DMS53 (cell line): ENCODE results near the gene CREB5.

ENCODE experiments used
- DNase-seq: peaks from one replicate; lab custom pipeline; 2025; lab: John Stamatoyannopoulos, UW

The CREB5 gene

GRCh38 chr7:28516390-28517172, 104.3 kb downstream of the CREB5 start:
- DNase-seq: no peak

GRCh38 chr7:28517206-28517605, 104.9 kb downstream of the CREB5 start:
- DNase-seq: no peak

- DNase-seq: no peak
These were observed 105.3 kb downstream of the CREB5 start for GRCh38 chr7:28517606-28518005.

GRCh38 chr7:28520074-28521015, 108.0 kb downstream of the CREB5 start:
- no peak for DNase-seq

- no peak for DNase-seq
These were observed 112.7 kb downstream of the CREB5 start for GRCh38 chr7:28524978-28525377.

- DNase-seq: no peak
These were observed 116.6 kb downstream of the CREB5 start for GRCh38 chr7:28528899-28529298.

- no peak for DNase-seq
These were observed 117.4 kb downstream of the CREB5 start for GRCh38 chr7:28529755-28530154.

GRCh38 chr7:28530175-28530802, 118.0 kb downstream of the CREB5 start:
- no peak for DNase-seq

- no peak for DNase-seq
These were observed 118.5 kb downstream of the CREB5 start for GRCh38 chr7:28530803-28531175.

- no peak for DNase-seq
These were observed 119.0 kb downstream of the CREB5 start for GRCh38 chr7:28531291-28531690.

GRCh38 chr7:28532181-28532580, 119.9 kb downstream of the CREB5 start:
- DNase-seq: no peak

GRCh38 chr7:28533267-28533666, 120.9 kb downstream of the CREB5 start:
- no peak for DNase-seq

GRCh38 chr7:28533731-28534531, 121.6 kb downstream of the CREB5 start:
- peak; percentile 56 for DNase-seq

GRCh38 chr7:28536259-28536658, 123.9 kb downstream of the CREB5 start:
- no peak for DNase-seq

GRCh38 chr7:28539289-28539981, 127.1 kb downstream of the CREB5 start:
- DNase-seq: no peak

GRCh38 chr7:28542410-28542809, 130.1 kb downstream of the CREB5 start:
- no peak for DNase-seq

GRCh38 chr7:28544453-28545117, 132.3 kb downstream of the CREB5 start:
- no peak for DNase-seq

- DNase-seq: no peak
These were observed 133.7 kb downstream of the CREB5 start for GRCh38 chr7:28546067-28546466.

GRCh38 chr7:28547115-28547514, 134.8 kb downstream of the CREB5 start:
- no peak for DNase-seq

GRCh38 chr7:28548416-28548815, 136.1 kb downstream of the CREB5 start:
- no peak for DNase-seq

GRCh38 chr7:28549998-28550397, 137.7 kb downstream of the CREB5 start:
- no peak for DNase-seq
